Neural progenitor cell (in vitro differentiated cells): ENCODE results near the gene DCAF5.

Source experiments
- EZH2 ChIP-seq: fragments of 200-600 bp; sonication (generic); IDR thresholded peaks from 2 replicates; pipeline ENCODE4 v1.6.1; 2017; ENCODE audit warnings: antibody characterized with exemption, mild to moderate bottlenecking, moderate library complexity
- TF ChIP-seq, protein P1 (sequence below): fragments of 200-600 bp; sonication (generic); IDR thresholded peaks from 2 replicates; pipeline ENCODE4 v1.5.1; 2017; ENCODE audit warnings: antibody characterized with exemption, mild to moderate bottlenecking

DNA sequence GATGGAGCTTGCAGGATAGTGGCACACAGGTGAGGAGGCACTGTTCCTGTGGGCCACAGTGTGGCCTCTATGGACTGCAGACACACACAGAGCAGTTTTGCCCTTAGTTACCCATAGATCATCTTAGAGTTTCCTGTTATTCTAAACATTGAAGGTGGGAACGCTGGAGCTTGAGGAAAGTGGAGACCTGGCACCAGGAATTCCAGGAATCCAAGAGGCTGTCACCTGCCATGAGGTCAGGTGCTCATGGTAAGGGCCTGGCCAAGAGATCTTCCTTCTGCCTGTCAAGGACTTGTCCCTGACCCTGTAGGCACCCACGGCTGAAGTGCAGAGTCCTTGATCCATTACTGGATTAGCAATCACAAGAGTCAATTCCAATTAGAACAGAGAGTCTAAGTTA lies 108.6 kb downstream of the DCAF5 start:
- TF ChIP-seq, protein P1, sequence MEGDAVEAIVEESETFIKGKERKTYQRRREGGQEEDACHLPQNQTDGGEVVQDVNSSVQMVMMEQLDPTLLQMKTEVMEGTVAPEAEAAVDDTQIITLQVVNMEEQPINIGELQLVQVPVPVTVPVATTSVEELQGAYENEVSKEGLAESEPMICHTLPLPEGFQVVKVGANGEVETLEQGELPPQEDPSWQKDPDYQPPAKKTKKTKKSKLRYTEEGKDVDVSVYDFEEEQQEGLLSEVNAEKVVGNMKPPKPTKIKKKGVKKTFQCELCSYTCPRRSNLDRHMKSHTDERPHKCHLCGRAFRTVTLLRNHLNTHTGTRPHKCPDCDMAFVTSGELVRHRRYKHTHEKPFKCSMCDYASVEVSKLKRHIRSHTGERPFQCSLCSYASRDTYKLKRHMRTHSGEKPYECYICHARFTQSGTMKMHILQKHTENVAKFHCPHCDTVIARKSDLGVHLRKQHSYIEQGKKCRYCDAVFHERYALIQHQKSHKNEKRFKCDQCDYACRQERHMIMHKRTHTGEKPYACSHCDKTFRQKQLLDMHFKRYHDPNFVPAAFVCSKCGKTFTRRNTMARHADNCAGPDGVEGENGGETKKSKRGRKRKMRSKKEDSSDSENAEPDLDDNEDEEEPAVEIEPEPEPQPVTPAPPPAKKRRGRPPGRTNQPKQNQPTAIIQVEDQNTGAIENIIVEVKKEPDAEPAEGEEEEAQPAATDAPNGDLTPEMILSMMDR: no peak
- no peak for TF ChIP-seq EZH2
